Measurements from ENCODE around the gene RPL12.

RPL12 gene

GRCh38 chr9:127437497-127438264 lies 13.5 kb downstream of the RPL12 start:
- DNase-seq, result no peak

- no peak for DNase-seq
Observed at GRCh38 chr9:127430415-127430814, 20.8 kb downstream of the RPL12 start.

GRCh38 chr9:127428348-127428747 lies 22.9 kb downstream of the RPL12 start:
- DNase-seq, result no peak

GRCh38 chr9:127426756-127427155 lies 24.4 kb downstream of the RPL12 start:
- no peak for DNase-seq

GRCh38 chr9:127424676-127424999 lies 26.6 kb downstream of the RPL12 start:
- no peak for DNase-seq

DNA sequence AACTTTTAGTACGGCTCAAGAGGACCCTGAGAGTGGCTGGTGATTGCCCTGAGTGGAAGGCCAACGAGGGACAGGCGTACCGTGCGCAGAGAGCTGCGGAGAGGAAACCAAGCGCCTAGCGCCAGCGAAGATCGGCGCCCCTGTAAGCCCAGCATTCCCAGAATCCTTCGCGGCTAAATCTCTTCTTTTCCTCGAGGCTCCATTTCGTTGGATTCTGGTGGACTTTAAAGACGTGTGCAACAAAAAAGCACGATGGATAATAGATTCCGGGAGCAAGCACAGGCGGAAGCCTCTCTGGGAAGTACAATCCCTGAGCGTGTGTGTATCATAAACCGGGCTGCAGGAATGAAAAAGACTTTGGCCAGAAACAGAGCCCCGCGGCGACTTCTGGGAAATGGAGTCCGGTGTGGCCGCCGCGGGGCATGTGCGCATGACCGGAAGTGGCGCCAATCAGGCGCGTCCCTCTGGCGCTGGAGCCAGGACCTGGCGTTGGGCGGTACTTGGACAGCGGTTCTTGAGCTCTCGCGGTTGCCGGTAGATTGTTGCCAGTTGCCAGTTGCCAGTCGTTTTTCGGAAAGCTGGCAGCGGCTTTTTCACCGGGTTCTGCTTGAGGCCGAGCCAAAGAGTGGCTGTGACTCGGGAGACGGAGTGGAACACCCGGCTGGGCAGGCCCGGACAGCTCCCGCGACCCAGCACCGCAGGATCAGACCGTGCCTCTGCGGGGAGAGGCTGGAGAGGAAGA lies 27.1 kb downstream of the RPL12 start, which contains the start of gene ZNF79:
Gene ZNF79, plus strand, starts transcription at position 449 of the 742 bp plus-strand sequence. CDS start 406 bp downstream, outside the sequence.
- peak; percentile 88 to 90 for DNase-seq

GRCh38 chr9:127423476-127423933 lies 27.7 kb downstream of the RPL12 start:
- DNase-seq, result no peak

GRCh38 chr9:127422787-127423186 lies 28.4 kb downstream of the RPL12 start:
- DNase-seq, result no peak

GRCh38 chr9:127422133-127422782 lies 28.9 kb downstream of the RPL12 start:
- no peak for DNase-seq

DNA sequence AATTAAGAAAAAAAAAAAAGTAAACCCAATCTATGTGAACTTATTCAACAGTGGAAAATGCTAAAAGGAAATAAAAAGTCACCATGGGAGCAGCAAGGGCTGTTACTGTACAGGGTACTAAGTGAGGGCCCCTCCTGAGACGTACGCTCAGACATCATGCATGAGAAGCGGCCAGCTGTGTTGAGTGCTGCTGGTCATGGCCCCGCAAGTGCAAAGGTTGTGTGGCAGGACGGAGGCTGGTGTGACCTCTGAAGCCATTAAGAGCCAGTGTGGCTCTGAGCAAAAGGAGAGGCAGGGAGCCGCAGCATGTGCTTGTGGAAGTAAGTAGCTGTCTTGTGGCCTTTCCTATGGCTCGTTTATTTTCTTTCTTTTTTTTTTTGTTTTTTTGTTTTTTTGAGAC lies 30.1 kb downstream of the RPL12 start:
- no peak for DNase-seq

DNA sequence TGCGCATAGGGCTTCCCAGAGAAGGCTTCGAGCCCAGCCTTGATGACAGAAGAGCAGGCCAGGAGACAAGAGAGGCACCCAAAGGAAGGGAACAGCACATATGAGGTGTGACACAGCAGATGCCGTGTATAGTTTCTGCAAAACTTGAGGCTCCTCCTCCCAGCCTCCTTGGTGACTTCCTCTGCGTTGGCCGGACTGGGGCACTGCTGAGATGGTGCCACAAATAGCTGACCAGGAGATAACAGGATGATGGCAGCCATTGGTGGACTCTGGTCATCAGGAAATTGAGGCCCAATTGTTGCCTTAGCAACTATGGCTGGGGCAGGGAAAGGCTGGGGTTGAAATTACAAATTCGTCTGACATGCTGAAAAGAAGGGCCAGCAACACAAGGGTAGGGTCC lies 31.9 kb downstream of the RPL12 start:
- DNase-seq, result no peak

GRCh38 chr9:127418037-127418471 lies 33.2 kb downstream of the RPL12 start:
- DNase-seq, result peak in 1 of 2 donors; percentile 25

DNA sequence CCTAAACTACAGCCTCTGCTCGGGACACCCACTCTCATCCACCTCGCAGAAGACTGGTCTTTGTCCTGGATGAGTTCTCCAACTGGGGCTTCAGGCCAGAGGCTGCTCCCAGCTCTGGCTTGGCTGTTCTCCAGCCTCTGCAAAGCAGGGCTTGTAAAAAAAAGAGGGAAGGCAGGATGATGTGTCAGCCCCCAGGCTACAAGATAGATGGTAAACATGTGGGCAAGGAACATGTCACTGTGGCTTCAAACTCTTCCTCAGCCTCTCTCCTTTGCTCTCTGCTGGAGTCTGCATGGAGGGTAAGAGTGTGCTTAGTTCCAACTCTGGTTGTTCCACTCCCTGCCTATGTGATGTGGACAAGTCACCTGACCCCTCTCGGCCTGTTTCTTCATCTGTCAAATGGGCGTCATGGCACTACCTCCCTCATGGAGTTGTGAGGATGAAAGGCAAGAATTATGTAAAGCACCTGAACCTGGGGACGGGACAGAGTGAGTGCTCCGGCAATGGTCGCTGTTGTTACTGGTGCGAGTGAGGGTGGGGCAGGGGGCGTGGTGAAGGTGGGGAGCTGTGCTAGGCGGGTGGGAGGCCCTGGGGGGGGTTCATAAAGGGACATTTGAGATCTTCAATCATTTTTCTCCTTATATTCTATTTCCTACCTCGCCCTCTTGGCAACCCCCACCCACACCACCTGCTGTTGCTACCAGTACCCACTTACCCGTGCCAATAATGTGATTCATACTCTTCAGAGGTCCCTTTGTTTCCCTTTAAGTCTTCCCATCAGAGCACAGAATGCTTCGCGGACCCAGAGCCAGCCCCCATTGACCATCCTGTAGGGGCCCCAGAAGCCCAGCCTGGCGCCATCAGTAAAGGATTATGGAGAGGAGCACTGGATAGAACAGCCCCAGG lies 33.8 kb downstream of the RPL12 start:
- DNase-seq, result no peak

GRCh38 chr9:127415657-127416056 lies 35.5 kb downstream of the RPL12 start:
- no peak for DNase-seq

DNA sequence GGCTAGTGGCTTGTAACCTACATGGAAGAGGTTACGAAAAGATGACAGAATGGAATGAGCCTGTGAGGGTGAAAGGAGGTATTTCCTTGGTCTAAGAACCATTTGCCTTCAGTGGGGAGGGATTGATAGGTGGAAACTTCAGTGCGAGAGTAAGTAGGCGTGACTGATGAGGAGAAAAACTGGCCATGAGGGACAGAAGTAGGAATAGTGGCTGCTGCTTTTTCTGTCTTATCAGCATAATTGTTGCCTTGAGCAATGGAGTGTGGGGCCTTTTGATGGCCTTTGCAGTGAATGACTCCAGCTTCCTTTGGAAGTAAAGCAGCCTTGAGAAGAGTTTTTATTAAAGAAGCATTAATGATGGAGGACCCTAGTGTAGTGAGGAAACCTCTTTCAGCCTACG lies 36.1 kb downstream of the RPL12 start:
- DNase-seq, result no peak

DNA sequence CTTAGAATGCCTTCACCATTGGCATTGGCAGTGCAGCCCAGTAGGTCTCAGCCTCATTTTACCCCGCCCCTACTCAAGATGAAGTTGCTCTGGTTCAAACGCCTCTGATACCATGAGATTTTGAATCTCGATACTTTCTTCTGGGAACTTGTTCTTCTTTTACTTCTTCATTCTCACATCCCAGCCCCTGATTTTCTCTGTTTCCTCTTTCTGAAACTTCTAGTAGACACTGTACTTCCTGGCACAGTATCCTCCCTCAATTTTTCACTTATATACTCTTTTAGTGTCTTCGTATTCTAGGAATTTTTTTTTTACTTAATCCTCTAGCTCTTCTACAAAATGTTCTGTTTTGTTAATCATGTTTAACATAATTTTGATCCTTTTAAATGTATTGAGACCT lies 40.1 kb downstream of the RPL12 start:
- no peak for DNase-seq

DNA sequence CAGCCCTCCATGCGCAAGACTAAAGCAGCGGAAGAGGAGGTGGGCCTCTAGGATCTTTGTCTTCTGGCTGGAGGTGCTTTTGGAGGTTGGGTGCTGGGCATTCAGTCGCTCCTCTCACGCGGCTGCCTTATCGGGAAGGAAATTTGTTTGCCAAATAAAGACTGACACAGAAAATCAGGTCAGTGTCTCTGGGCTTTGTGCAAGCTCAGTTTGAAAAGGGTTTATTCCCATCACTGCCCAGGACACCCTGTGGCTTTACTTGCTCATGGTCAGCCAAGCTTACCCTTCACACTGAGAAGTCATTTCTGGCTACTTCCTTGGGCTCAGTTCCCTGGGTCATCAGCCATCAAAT lies 43.7 kb downstream of the RPL12 start:
- no peak for DNase-seq

GRCh38 chr9:127406799-127407491 lies 44.3 kb downstream of the RPL12 start:
- DNase-seq, result no peak

DNA sequence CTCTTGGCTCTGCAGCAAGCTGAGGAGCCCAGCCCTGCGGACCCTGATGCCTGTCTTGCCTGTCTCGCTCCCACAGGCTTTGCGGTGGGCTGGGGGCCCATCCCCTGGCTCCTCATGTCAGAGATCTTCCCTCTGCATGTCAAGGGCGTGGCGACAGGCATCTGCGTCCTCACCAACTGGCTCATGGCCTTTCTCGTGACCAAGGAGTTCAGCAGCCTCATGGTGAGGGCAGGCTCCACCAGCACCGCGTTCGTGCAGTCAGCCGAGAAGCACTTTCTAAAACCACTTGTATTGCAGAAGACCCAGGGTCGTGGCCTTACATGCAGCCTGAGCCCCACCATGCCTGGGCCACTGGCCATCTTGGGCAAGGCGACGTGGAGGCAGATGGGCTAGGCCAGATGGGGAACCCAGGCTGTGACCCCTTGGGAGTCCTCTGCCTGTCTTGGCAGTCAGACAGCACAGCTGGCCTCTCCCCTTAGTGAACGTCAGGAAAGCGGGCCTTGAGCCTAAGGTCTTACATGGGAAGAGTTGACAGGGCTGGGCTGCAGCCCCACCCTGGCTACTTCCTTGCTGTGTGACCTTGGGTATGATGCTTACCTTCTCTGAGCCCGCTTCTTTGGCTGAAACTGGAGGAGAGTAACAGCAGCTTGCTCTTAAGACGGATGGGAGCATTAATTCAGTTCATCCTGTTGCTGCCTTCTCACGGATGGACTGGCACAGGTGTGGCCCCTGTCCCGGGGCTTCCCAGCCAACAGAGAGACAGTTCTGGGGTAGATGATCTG lies 45.7 kb downstream of the RPL12 start:
- DNase-seq, result no peak

DNA sequence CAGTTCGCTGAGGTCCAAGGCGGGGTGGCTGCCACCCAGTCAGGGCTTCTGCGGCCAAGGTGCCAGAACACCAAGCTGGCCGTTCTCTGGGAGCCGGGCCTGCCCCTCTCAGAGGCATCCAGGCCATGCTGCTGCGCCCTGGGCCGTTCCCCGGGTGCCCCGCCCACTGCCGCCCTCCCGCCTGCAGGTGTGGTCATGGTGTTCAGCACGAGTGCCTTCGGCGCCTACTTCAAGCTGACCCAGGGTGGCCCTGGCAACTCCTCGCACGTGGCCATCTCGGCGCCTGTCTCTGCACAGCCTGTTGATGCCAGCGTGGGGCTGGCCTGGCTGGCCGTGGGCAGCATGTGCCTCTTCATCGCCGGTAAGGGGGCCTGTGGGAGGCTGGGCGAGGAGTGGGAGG lies 46.6 kb downstream of the RPL12 start:
- DNase-seq, result no peak

DNA sequence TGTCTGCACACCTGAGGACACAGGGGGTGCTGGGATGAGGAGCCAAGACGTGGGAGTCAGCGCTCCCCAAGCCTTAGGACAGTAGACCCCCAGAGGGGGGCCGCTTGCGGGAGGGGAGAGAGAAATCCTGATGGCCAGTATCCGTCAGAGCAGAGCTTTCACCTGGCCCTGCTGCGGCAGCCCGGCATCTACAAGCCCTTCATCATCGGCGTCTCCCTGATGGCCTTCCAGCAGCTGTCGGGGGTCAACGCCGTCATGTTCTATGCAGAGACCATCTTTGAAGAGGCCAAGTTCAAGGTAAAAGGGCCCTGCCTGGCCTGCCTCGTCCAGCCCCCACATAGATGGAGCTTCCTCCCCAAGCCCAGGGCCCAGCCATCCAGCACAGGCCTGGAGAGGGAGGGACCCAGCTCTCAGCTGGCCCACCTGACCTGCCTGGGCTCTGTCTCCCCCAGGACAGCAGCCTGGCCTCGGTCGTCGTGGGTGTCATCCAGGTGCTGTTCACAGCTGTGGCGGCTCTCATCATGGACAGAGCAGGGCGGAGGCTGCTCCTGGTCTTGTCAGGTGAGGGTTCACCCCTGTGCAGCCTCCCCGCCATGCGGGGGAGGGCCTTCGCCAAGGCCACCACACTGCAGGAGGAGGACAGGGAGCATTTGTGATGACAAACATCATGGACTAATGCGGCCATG lies 47.6 kb downstream of the RPL12 start:
- no peak for DNase-seq
